Vagina (tissue), 2 donors: ENCODE measurements around the gene URM1. TPM values are rescaled to one million over a fixed set of nuclear protein-coding genes. Genes with fewer than 3 reads are reported as not detected.
"Not testable (repeated sequence)": the region's sequence is repeated elsewhere in the genome, so short reads cannot be mapped to it uniquely, and the experiment has no call there.

ENCODE experiments used
- DNase-seq, 2 donors: peaks; one replicate each; pipeline ENCODE4 v3.0.0-alpha.2; 2017; ENCODE audit errors: extremely low spot score in 2 of 2
- H3K27ac ChIP-seq: fragments of 200-600 bp; sonication (generic); one replicate; pipeline ENCODE4 v1.5.1; 2019
- H3K27me3 ChIP-seq: fragments of 200-600 bp; sonication (generic); one replicate; pipeline ENCODE4 v1.5.1; 2019
- H3K36me3 ChIP-seq, 2 donors: fragments of 200-600 bp; sonication (generic); one replicate each; pipeline ENCODE4 v1.5.1; 2017 to 2019
- H3K4me1 ChIP-seq: fragments of 200-600 bp; sonication (generic); one replicate; pipeline ENCODE4 v1.5.1; 2019
- H3K4me3 ChIP-seq, 2 donors: fragments of 200-600 bp; sonication (generic); 1 replicate in 1 of 2; 2 replicates in 1 of 2; pipeline ENCODE4 v1.5.1; 2016 to 2019
- H3K9me3 ChIP-seq: fragments of 200-600 bp; sonication (generic); one replicate; pipeline ENCODE4 v1.5.1; 2019
- POLR2A ChIP-seq, 2 donors: fragments of 450-650 bp; IDR thresholded peaks; one replicate each; pipeline ENCODE4 v1.6.1; 2017; ENCODE audit warnings: antibody characterized with exemption in 2 of 2, mild to moderate bottlenecking in 2 of 2, moderate library complexity in 2 of 2
- POLR2AphosphoS5 ChIP-seq, 2 donors: sonication (generic); formaldehyde crosslinking; IDR thresholded peaks; one replicate each; pipeline ENCODE4 v1.9.0; 2017; ENCODE audit warnings: antibody characterized with exemption in 2 of 2, mild to moderate bottlenecking in 2 of 2, low read depth in 1 of 2; ENCODE audit not compliant: insufficient read depth in 1 of 2
- intact Hi-C: fragments of 100-400 bp; cut with DNase I; formaldehyde crosslinking; loops from one replicate; pipeline ENCODE4 v1.15.1; 2023
- total RNA-seq: library from RNA; depleted of rRNA; stranded (reverse); fragments of >200 nt; gene quantifications from one replicate; pipeline ENCODE4 v1.2.3, GENCODE V29; 2016
- TF ChIP-seq, protein P1 (sequence below), 3 experiments: fragments of 450-650 bp in 2 of 3; fragments of 200-600 bp in 1 of 3; sonication (generic) in 1 of 3; IDR thresholded peaks; one replicate each; pipeline ENCODE4 v1.5.1; 2017 to 2019; ENCODE audit warnings: antibody characterized with exemption in 3 of 3, mild to moderate bottlenecking in 2 of 3, moderate library complexity in 2 of 3

URM1 gene
- total RNA-seq, 1 donor from 2014 or later, result 15.2 TPM

DNA sequence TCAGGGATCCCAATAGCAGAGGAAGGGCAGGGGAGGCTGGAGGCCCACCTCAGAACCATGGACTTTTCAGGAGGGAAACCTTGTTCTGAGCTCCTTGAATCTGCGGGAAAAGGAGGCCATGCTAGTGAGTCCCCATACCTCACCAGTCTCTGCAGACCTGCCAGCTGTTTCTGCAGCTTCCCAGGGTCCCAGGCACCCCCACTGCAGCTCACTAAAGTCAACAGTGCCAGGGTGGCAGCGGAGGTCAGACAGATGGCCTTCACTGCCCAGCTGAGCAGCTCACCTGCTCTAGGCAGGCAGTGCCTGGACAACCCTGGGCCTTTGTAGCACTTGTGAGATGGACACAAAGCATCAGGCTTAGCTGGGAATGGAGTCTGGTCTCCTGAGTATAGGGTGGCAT lies 35.3 kb upstream of the URM1 start:
- Histone ChIP-seq H3K27ac (no peak overlapping the region), H3K4me3 (no peak overlapping the region), H3K36me3 (peaks cover 0 to 6% of the 10 kb centered on the region in 2 donors), H3K27me3 (no peaks in the 10 kb centered on the region), H3K9me3 (no peaks in the 10 kb centered on the region), H3K4me1 (peaks cover 3% of the 10 kb centered on the region)
- DNase-seq, result no peak
- intact Hi-C loops, result no loop called here
- TF ChIP-seq, protein P1, sequence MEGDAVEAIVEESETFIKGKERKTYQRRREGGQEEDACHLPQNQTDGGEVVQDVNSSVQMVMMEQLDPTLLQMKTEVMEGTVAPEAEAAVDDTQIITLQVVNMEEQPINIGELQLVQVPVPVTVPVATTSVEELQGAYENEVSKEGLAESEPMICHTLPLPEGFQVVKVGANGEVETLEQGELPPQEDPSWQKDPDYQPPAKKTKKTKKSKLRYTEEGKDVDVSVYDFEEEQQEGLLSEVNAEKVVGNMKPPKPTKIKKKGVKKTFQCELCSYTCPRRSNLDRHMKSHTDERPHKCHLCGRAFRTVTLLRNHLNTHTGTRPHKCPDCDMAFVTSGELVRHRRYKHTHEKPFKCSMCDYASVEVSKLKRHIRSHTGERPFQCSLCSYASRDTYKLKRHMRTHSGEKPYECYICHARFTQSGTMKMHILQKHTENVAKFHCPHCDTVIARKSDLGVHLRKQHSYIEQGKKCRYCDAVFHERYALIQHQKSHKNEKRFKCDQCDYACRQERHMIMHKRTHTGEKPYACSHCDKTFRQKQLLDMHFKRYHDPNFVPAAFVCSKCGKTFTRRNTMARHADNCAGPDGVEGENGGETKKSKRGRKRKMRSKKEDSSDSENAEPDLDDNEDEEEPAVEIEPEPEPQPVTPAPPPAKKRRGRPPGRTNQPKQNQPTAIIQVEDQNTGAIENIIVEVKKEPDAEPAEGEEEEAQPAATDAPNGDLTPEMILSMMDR (IDR thresholded peaks at IDR 0.05), result no peak
- TF ChIP-seq POLR2AphosphoS5 (IDR thresholded peaks at IDR 0.05; ENCODE audit: insufficient read depth in 1 of 2, low read depth in 1 of 2) (no peak), POLR2A (IDR thresholded peaks at IDR 0.05) (no peak)

DNA sequence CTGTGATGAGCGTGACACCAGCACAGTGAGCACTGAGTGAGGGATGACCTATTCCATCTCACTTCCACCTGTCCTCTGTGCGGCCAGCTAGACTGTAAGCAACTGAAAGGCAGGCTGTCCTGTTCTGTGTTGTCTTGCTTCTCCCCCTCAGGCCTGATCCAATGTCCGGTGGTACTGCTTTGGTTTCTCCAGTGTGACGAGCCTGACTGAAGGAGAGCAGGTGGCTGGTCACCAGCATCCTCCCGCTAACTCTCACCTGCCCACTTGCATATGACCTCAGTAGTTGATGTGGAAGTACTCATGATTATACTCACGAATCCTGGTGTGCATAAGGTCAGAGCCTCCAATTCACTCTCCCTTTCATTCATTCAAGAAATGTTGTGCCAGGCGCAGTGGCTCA lies 33.2 kb upstream of the URM1 start:
- no peak for DNase-seq
- no peaks in the 10 kb centered on the region for H3K9me3 ChIP-seq
- no peak overlapping the region for H3K27ac ChIP-seq
- no peak overlapping the region for H3K4me3 ChIP-seq
- no peaks in the 10 kb centered on the region for H3K27me3 ChIP-seq
- peaks cover 0 to 6% of the 10 kb centered on the region in 2 donors for H3K36me3 ChIP-seq
- TF ChIP-seq, protein P1 (IDR thresholded peaks at IDR 0.05), result no peak
- TF ChIP-seq POLR2AphosphoS5 (IDR thresholded peaks at IDR 0.05; ENCODE audit: insufficient read depth in 1 of 2, low read depth in 1 of 2) (no peak), POLR2A (IDR thresholded peaks at IDR 0.05) (no peak)
- peaks cover 14% of the 10 kb centered on the region for H3K4me1 ChIP-seq
- intact Hi-C loops, result no loop called here

DNA sequence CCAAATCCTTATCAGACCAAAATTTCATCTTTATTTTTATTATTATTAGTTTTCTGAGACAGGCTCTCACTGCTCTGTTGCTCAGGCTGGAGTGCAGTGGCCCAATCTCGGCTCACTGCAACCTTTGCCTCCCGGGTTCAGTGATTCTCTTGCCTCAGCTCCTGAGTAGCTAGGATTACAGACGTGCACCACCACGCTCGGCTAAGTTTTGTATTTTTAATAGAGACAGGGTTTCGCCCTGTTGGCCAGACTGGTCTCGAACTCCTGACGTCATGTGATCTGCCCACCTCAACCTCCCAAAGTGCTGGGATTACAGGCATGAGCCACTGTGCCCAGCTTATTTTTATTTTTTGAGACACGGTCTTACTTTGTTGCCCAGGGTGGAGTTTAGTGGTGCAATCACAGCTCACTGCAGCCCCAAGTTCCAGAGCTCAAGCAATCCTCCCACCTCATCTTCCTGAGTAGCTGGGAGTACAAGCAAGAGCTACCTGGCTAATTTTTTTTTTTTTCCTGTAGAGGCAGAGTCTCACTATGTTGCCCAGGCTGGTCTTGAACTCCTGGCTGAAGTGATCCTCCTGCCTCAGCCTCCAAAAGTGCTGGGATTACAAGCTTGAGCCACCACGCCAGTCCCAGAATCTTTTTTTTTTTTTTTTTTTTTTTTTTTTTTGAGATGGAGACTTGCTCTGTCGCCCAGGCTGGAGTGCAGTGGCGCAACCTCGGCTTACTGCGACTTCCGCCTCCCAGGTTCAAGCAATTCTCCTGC lies 32.1 kb upstream of the URM1 start:
- intact Hi-C loops, H3K36me3 ChIP-seq, H3K9me3 ChIP-seq, H3K4me3 ChIP-seq, DNase-seq, H3K27ac ChIP-seq, H3K27me3 ChIP-seq: not testable (repeated sequence)
- H3K4me1 ChIP-seq, result peaks cover 14% of the 10 kb centered on the region

- Histone ChIP-seq H3K4me3 (peak within 1 kb of the TSS; percentile 84 to 88), H3K9me3 (no peaks in the 10 kb centered on the region), H3K27ac (peak within 1 kb of the TSS; percentile 79), H3K27me3 (no peaks in the 10 kb centered on the region), H3K4me1 (peaks cover 14% of the 10 kb centered on the region), H3K36me3 (peaks cover 0 to 20% of the 10 kb centered on the region in 2 donors)
- intact Hi-C loops, result no loop called here
- peak in 1 of 2 donors; percentile 52 for TF ChIP-seq POLR2AphosphoS5 (IDR thresholded peaks at IDR 0.05; ENCODE audit: insufficient read depth in 1 of 2, low read depth in 1 of 2)
- TF ChIP-seq, protein P1 (IDR thresholded peaks at IDR 0.05), result no peak
- no peak for DNase-seq
These were observed 31.1 kb upstream of the URM1 start, which contains the start of gene SLC27A4 for GRCh38 chr9:128339761-128340690. Gene SLC27A4, plus strand, starts transcription at chr9:128340527. Its CDS starts 2,606 bp downstream, at chr9:128343133.

DNA sequence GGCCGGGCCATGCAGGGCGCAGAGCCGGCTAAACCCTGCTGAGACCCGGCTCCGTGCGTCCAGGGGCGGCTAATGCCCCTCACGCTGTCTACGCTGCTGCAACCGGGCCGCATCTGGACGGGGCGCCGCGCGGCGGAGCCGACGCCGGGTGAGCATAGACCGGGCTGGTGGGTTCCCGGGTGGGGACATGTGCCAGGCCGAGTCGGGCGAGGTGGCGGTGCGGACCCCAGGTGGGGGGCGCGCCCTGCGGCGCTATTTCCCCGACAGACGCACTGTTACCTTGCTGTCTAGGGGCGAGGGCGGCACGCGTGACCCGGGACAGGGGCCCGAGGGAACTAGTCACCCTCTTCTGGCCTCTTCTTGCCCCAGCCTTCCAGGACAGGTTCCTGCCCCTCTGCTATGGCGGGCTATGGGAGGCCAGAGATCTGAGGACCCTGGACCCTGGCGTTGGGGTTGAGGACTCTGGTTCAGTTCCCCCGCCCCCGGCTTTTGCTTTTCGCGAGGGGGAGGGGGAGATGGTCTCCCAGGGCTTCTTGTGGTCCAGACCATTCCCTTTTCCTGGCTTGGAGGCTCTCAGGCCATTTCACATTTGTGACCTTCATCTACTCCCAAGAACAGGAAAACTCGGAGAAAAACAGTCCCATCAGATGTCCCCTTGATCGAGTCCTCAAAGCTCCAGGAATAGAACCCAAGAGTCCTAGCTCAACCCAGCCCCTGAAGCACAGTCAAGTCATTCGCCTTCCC lies 30.3 kb upstream of the URM1 start:
- intact Hi-C loops, result no loop called here

More for the DNA sequence above, 30.3 kb upstream of the URM1 start:
- TF ChIP-seq POLR2A (IDR thresholded peaks at IDR 0.05) (no peak), POLR2AphosphoS5 (IDR thresholded peaks at IDR 0.05; ENCODE audit: insufficient read depth in 1 of 2, low read depth in 1 of 2) (no peak)
- TF ChIP-seq, protein P1 (IDR thresholded peaks at IDR 0.05), result no peak
- DNase-seq, result no peak
- H3K27ac ChIP-seq, result peak overlapping the region; percentile 79
- peak overlapping the region; percentile 84 to 88 for H3K4me3 ChIP-seq
- no peaks in the 10 kb centered on the region for H3K27me3 ChIP-seq
- peaks cover 0 to 27% of the 10 kb centered on the region in 2 donors for H3K36me3 ChIP-seq
- H3K9me3 ChIP-seq, result no peaks in the 10 kb centered on the region
- H3K4me1 ChIP-seq, result peaks cover 14% of the 10 kb centered on the region
